GM12801 (cell line): ENCODE data around the gene WRAP73.

Source experiments
- CTCF ChIP-seq: IDR thresholded peaks from one replicate; pipeline ENCODE4 v1.5.1; 2011; ENCODE audit warnings: control low read depth; ENCODE audit not compliant: insufficient read length; ENCODE audit errors: extremely low read depth

Gene WRAP73

GRCh38 chr1:3681231-3681897, 31.5 kb upstream of the WRAP73 start:
- TF ChIP-seq CTCF = no peak

DNA sequence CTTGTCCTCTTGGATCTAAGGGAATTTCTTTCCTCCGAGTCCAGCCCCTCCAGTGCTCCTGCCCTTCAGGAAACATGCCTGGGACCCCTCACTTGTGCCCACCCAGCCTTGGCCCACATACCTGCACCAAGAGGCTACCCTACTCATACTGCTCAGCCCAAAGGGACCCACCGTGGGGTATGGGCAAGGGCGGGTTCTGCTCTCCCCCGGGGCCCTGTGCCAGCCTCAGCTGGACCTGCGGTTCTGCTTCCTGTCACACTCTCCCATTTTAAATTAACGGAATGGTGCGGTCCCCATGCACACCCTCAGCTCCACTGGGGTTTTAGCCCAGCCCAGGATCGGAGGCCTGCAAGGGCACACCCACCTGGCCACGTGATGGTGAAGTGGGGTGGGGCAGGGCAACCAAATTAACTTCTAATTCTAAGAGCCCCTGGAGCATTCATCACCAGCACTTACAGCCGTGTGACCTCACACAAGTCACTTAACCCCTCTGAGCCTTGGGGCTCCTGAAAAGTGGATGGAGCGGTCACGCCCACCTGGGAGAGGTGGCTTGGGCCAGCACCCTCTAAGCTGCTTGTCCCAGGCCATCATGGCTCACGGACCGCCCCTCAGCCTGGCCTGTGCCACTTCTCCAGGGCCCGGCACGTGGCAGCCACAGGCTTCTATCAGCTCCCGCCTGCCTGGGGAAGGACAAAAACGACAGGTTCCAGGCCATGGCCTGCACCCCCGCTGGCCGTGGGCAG, 30.8 kb upstream of the WRAP73 start:
- TF ChIP-seq CTCF = no peak

- no peak for TF ChIP-seq CTCF
Measured at GRCh38 chr1:3679799-3680453, 30.0 kb upstream of the WRAP73 start.

GRCh38 chr1:3679098-3679555, 29.2 kb upstream of the WRAP73 start:
- TF ChIP-seq CTCF = no peak

- no peak for TF ChIP-seq CTCF
Measured at GRCh38 chr1:3678361-3679097, 28.6 kb upstream of the WRAP73 start.

DNA sequence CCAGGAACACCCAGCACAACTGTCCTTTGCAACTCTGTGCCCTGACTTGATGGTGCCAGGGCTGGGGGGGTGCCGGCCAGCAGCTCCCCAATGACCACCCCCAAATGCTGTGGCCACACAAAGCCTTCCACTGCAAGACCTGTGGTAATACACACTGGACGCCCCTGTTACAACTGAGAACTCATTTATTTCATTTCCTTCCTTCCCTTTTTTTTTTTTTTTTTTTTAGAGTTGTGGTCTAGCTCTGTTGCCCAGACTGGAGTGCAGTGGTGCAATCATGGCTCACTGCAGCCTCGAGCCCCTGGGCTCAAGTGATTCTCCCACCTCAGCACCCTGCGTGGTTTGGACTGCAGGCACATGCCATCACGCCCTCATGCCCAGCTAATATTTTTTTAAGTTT, 27.6 kb upstream of the WRAP73 start:
- no peak for TF ChIP-seq CTCF
